GM19025 (cell line): ENCODE data around the gene DPM2.
A peak's percentile ranks its signal among the peaks of the same experiment; 100 is the strongest.

Experiments used
- ATAC-seq: cut with Tn5 transposase; IDR thresholded peaks from one replicate; pipeline ENCODE4 v1.9.1; 2021; ENCODE audit warnings: mild to moderate bottlenecking, low read depth, moderate library complexity; ENCODE audit not compliant: unreplicated experiment

DPM2 gene

DNA sequence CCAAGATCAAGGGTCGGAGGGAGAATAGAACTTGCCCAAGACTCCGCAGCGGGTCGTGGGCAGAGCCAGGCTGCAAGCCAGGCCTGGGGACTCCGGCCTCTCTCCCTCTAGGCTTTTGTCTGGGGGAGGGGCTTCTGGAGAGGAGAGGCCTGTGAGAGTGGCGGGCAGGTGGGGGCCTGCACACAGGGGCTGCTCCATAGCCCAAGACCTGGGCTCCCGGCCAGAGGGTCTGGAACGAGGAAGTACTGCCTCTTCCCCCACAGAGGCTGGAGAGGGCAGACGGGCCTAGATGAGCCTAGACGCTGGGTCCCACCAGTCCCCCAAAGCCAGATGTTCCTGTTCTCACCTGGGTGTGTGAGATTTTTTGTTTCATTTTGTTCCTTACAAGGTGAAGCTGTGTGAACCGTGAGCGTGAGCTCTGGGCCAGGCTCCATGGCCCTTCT lies 33.1 kb downstream of the DPM2 start:
- ATAC-seq, result no peak

DNA sequence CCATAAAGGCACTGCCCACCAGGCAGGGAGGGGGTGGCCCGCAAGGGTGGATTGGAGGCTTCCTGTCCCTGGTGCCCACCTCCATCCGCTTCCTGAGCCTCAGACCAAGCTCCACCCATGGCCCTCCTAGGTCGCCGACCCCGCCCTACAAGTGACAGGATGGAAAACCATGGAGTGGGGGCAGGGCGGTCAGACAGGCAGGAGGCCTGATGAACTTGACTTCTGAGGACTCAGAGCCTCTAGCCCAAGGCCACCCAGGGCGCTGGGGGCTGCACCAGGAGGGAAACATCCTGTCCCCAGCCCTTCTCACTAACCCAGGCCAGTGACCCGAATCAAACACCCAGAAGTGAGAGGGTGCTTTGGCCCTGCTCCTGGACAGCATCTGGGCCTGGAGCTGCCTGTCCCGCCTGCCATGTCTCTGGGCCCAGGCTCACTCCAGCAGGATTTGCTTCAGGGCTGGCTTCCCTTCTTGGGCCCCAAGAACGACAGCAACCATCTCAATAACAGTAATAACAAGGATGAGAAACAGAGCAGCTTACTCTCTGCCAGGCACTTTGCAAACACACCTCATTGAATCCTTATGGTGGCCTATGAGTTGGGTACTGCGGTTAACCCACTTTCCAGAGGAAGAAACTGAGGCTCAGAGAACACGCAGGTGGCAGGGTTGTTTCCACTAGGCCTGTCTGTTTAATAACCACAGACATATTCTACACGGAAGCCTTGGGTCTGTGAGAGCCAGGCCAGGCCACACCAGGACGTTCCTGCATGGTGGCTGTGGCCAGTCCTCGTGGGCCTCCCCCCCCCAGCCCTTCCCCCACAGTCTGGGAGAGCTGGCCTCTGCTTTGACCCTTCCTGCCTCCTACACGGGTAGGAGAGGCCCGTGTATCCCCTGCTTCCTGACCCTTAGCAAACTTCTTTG lies 33.8 kb downstream of the DPM2 start:
- ATAC-seq, result no peak

DNA sequence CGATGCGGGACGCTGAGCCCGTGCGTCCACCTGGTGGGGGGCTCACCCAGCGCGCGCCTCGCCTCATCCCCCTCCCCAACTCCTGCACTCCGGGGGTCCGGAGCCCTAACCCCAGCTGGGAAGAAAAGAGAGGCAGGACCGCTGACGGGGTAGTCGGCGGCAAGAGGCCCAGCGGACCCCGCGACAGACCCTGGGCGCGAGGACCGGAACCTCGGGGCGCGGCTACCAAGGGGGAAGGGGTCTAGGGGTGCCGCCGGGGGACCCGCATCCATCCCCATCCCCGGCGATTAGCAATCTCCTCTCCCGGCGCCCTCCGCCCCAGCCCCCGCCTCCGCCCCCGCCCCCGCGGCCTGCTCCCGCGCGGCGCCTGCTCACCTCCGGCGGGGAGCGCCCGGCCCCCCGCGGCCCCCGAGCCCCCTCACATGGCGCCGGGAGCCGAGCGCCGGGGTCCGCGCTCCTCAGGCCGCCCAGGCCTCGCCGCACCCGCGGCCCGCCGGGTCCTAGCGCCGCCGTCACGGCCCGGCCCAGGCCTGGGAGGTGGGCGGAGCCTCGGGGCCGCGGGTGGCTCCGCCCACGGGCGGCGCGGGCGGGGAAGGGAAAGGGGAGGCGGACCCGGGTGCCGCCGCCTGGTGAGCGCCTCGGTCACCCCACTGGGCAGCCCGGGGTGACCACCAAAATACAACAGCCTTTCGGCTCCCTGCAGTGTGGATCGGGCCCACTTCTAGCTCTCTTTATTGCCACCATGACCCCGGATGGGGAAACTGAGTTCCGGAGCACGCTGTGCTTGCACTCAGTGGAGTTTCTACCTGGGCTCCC lies 38.3 kb downstream of the DPM2 start, which contains the start of gene ST6GALNAC6:
TSS of gene ST6GALNAC6 (minus strand) at position 476 of the 816 bp plus-strand sequence. CDS start 1,622 bp downstream, outside the sequence.
- peak; percentile 70 for ATAC-seq

GRCh38 chr9:127898433-127899127 lies 39.1 kb downstream of the DPM2 start:
- no peak for ATAC-seq

- no peak for ATAC-seq
Observed at GRCh38 chr9:127897193-127897692, 40.4 kb downstream of the DPM2 start.

DNA sequence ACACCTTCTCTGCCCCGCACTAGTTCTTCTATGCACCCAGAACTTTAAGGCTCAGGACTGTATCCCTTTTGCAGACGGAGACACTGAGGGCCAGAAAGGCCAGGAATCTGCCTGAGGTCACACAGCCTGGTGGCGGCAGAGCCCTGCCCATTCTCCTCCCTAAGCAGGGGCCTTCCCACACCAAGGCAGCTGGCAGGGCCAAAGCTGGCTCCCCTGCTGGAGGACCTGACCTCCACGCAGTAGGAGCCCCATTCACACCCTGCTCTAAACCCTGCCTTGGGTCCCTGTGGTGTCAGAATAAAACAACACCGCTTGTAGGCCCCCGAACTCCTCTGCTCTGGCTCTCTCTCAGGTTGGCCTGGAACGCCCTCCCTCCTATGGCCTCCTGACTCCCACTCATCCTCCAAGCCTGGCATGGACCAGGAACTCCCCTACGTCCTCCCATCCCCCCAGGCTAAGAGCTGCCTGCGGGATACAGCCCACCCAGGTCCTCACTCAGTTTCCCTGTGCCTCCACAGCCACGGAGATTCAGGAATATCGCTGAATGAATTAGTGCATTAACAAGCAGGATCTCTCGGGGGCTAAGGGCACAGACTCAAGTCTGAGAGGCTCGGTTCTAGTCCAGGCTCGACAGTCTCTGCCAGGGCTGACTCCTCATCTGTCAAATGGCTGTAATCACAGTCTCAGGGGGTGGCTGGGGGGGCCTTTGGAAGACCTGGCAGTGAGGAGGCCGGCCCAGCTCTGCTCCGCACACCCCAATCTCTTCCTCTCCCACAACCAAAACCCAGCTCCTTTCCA lies 41.1 kb downstream of the DPM2 start:
- ATAC-seq, result no peak

- no peak for ATAC-seq
Observed at GRCh38 chr9:127895811-127896210, 41.8 kb downstream of the DPM2 start.

GRCh38 chr9:127893392-127893791 lies 44.3 kb downstream of the DPM2 start:
- no peak for ATAC-seq

- no peak for ATAC-seq
Observed at GRCh38 chr9:127892831-127893230, 44.8 kb downstream of the DPM2 start.

DNA sequence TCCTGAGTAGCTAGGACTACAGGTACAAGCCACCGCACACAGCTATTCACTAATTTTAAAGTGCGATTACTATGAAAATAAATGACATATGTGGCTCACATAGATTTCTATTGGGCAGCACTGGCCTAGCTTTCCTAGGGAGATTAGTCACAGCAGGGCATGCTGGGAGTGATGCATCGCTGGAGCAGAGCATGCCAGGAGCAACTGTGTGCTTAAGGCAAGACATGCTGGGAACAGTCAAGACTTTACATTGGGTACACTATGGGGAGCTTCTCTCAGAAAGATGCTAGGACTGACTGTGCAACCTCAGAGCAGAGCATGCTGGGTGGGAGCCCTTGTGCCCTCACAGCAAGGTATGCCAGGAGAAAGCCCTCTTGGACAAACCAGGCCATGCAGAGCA lies 47.6 kb downstream of the DPM2 start:
- ATAC-seq, result no peak

GRCh38 chr9:127887792-127888191 lies 49.9 kb downstream of the DPM2 start:
- ATAC-seq, result no peak

- ATAC-seq, result no peak
Observed at GRCh38 chr9:127886401-127886972, 51.2 kb downstream of the DPM2 start.

DNA sequence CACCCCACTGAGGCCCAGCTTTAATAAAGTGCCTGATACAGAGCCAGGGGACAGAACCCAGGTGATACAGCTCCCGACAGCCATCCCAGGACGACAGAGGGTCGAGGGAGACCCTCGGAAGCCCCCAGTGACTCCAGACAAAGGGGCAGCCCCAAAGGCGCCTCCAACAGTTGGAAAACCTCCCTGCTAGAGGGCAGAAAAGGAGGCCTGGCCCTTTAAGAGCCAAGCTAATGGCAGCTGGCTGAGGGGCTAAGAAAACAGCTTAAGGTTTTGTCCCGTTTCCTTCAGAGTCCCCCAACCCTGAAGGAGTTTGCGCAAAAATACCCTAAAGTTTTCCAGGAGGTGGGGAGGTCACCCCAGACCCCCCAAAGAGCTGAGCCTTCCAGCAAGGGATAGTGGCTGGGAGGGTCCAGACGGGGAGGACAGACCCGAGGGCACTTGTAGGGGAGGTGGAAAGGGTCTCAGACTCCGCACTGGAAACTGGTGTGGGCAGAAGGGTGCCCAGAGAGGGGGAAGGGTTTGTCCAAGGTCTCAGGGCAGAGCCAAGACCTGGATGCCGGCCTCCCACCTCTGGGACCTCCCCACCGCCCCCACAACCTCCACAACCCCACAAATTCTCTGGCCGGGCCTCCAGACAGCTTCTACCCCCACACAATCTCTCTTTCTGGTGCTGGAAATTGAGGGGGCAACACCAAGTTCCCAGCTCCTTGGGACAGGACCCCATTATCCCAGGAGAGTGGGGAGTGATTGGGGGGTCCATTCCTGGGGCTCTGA lies 52.0 kb downstream of the DPM2 start:
- ATAC-seq, result no peak
